Sigmoid colon (tissue), 7 donors: ENCODE data around the gene PPP1R16B. TPM values are rescaled to one million over a fixed set of nuclear protein-coding genes. Genes with fewer than 3 reads are reported as not detected.

Experiments used
- DNase-seq: peaks from one replicate; pipeline ENCODE4 v3.0.0-alpha.2; 2019
- H3K27ac ChIP-seq, 4 donors: fragments of 200-600 bp; sonication (generic); one replicate each; pipeline ENCODE4 v1.5.1; 2016 to 2019; ENCODE audit warnings: mild to moderate bottlenecking in 1 of 4
- H3K27me3 ChIP-seq, 3 donors: fragments of 200-600 bp; sonication (generic); one replicate each; pipeline ENCODE4 v1.5.1; 2019; ENCODE audit warnings: mild to moderate bottlenecking in 1 of 3
- H3K36me3 ChIP-seq, 4 donors: fragments of 200-600 bp; sonication (generic); one replicate each; pipeline ENCODE4 v1.5.1; 2016 to 2019
- H3K4me1 ChIP-seq, 4 donors: fragments of 200-600 bp; sonication (generic); one replicate each; pipeline ENCODE4 v1.5.1; 2017 to 2019
- H3K4me3 ChIP-seq, 4 donors: fragments of 200-600 bp; sonication (generic); one replicate each; pipeline ENCODE4 v1.5.1; 2017 to 2019; ENCODE audit warnings: mild to moderate bottlenecking in 2 of 4, moderate library complexity in 1 of 4
- H3K9me3 ChIP-seq, 4 donors: fragments of 200-600 bp in 3 of 4; sonication (generic) in 3 of 4; one replicate each; pipeline versions ENCODE4 v1.5.1 to v1.6.1; 2013 to 2019
- CTCF ChIP-seq, 4 experiments: fragments of 450-650 bp in 3 of 4; fragments of 200-600 bp in 1 of 4; IDR thresholded peaks; one replicate each; pipeline ENCODE4 v1.5.1; 2016 to 2019; ENCODE audit warnings: antibody characterized with exemption in 4 of 4, mild to moderate bottlenecking in 3 of 4, moderate library complexity in 2 of 4
- EP300 ChIP-seq, 4 donors: sonication (generic); formaldehyde crosslinking; IDR thresholded peaks; one replicate each; pipeline ENCODE4 v1.6.1; 2017; ENCODE audit warnings: antibody characterized with exemption in 4 of 4
- POLR2A ChIP-seq, 2 donors: fragments of 450-650 bp; IDR thresholded peaks; one replicate each; pipeline ENCODE4 v1.6.1; 2016; ENCODE audit warnings: antibody characterized with exemption in 2 of 2, mild to moderate bottlenecking in 2 of 2, moderate library complexity in 2 of 2
- POLR2AphosphoS5 ChIP-seq, 4 donors: sonication (generic); formaldehyde crosslinking; IDR thresholded peaks; one replicate each; pipeline ENCODE4 v1.6.1; 2017; ENCODE audit warnings: antibody characterized with exemption in 4 of 4
- WGBS, 2 donors: extraction: QIAGEN DNeasy Blood & Tissue Kit; methylation state at CpG; one replicate each; pipeline ENCODE4 v1.1.7; 2013; 5-methylcytosine and 5-hydroxymethylcytosine counted together
- intact Hi-C: fragments of 100-400 bp; cut with DNase I; formaldehyde crosslinking; loops from one replicate; pipeline ENCODE4 v1.15.1; 2023
- polyA plus RNA-seq, 3 donors: library from polyadenylated mRNA; stranded (reverse); fragments of 200-250 nt; gene quantifications; one replicate each; pipeline ENCODE4 v1.2.3, GENCODE V29; 2013
- total RNA-seq, 4 donors: library from RNA; depleted of rRNA; stranded (reverse); fragments of >200 nt; gene quantifications; one replicate each; pipeline ENCODE4 v1.1.0, GENCODE V29; 2016
- donor health status: healthy with polysubstance abuse.
- donor health status: Bipolar disorder and iron deficiency.
- donor health status: healthy.

Gene PPP1R16B
- total and polyA plus RNA-seq, 7 donors, result 0.92 to 21.7 (median 3.6) TPM

DNA sequence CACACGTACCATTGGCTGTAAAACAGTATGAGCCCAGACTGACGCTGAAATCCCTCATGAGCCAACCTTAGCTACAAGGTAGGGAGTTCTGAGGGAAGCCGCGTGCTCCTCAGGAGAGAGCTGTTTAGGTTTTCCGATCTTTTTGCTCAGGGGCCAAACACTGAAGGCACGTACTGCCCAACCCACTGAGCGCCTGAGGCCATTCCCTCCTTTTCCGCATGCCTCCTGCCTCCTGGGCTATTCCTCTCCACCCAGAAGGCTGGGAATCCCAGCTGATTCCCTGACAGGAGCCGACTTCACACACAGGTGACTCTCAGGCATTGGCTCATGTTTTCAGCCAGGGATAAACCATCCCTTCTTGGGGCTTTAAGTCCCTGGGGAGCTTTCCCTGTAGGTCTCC is 115.4 kb downstream of the PPP1R16B start:
- intact Hi-C loops, result loop anchor here (10.0 kb wide), 1 partner anchor 164 kb away; no protein-coding TSS in a partner anchor
- Histone ChIP-seq H3K27me3 (no peaks in the 10 kb centered on the region), H3K4me3 (no peak overlapping the region), H3K9me3 (no peaks in the 10 kb centered on the region), H3K27ac (no peak overlapping the region), H3K36me3 (no peaks in the 10 kb centered on the region), H3K4me1 (no peaks in the 10 kb centered on the region)
- 83 to 90% methylated on average over 9 of the region's 9 CpGs for WGBS, 2 donors
- no peak for DNase-seq
- TF ChIP-seq EP300 (IDR thresholded peaks at IDR 0.05) (no peak), POLR2AphosphoS5 (IDR thresholded peaks at IDR 0.05) (no peak), POLR2A (IDR thresholded peaks at IDR 0.05) (no peak), CTCF (IDR thresholded peaks at IDR 0.05) (no peak)

DNA sequence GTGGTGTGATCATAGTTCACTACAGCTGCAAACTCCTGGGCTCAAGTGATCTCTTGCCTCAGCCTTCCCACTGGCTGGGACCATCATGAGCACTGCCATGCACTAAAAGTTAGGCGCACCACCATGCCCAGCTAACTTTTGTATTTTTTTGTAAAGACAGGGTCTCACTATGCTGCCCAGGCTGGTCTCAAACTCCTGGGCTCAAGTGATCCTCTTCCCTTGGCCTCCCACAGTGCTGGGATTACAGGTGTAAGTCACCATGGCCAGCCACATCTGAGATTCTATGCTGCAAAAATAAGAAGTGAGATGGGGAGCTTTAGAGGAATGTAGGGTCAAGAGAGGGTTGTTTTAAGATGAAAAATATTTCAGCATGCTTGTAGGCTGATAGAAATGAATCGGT is 119.2 kb downstream of the PPP1R16B start:
- intact Hi-C loops, result loop anchor here (10.0 kb wide), 1 partner anchor 160 kb away; no protein-coding TSS in a partner anchor
- 98 to 99% methylated on average over 2 of the region's 2 CpGs for WGBS, 2 donors

DNA sequence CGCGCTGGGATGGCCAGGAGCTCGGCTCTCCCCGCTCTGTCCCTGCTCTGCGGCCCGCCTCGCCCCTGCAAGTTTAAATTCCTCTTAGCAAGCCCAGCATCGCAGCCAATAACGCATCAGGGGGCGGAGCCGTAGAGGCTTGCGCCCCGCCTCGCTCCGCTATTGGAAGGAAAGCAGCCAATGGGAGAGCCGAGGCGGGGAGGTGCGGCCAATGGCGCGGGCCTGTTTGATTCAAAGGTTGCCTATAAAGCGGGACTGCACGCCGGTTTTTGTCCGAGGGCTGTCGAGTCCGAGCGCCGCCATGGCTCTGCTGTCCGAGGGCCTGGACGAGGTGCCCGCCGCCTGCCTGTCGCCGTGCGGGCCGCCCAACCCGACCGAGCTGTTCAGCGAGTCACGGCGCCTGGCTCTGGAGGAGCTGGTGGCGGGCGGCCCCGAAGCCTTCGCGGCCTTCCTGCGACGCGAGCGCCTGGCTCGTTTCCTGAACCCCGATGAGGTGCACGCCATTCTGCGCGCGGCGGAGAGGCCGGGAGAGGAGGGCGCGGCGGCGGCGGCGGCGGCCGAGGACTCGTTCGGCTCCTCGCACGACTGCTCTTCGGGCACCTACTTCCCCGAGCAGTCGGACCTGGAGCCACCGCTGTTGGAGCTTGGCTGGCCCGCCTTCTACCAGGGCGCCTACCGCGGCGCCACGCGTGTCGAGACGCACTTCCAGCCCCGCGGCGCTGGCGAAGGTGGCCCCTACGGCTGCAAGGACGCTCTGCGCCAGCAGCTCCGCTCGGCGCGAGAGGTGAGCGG is 120.8 kb downstream of the PPP1R16B start, which contains the start of gene FAM83D:
Gene FAM83D, plus strand, starts transcription at position 276 of the 792 bp plus-strand sequence. Its CDS starts 26 bp downstream, at position 302.
- Histone ChIP-seq H3K27me3 (no peaks in the 10 kb centered on the region), H3K36me3 (no peaks in the 10 kb centered on the region), H3K4me3 (peak within 1 kb of the TSS; percentile 48 to 79 (median 60)), H3K9me3 (no peaks in the 10 kb centered on the region), H3K27ac (peak within 1 kb of the TSS; percentile 75 to 87 (median 84)), H3K4me1 (peaks cover 0 to 38% (median 13%) of the 10 kb centered on the region in 4 donors)
- peak; percentile 98 for DNase-seq
- intact Hi-C loops, result loop anchor here (1.0 to 10.0 kb wide), 4 partner anchors 36 to 158 kb away; partner anchors contain the start of gene DHX35
- 0 to 1% methylated on average over 95 of the region's 95 CpGs for WGBS, 2 donors
- TF ChIP-seq EP300 (IDR thresholded peaks at IDR 0.05) (no peak), POLR2AphosphoS5 (IDR thresholded peaks at IDR 0.05) (peak; percentile 88 to 96 (median 92)), CTCF (IDR thresholded peaks at IDR 0.05) (no peak), POLR2A (IDR thresholded peaks at IDR 0.05) (peak; percentile 85 to 95)

More for the DNA sequence above, 119.2 kb downstream of the PPP1R16B start:
- Histone ChIP-seq H3K9me3 (no peaks in the 10 kb centered on the region), H3K4me1 (peaks cover 0 to 22% (median 10%) of the 10 kb centered on the region in 4 donors), H3K4me3 (no peak overlapping the region), H3K27me3 (no peaks in the 10 kb centered on the region), H3K36me3 (no peaks in the 10 kb centered on the region), H3K27ac (no peak overlapping the region)
- TF ChIP-seq POLR2A (IDR thresholded peaks at IDR 0.05) (no peak), EP300 (IDR thresholded peaks at IDR 0.05) (no peak), POLR2AphosphoS5 (IDR thresholded peaks at IDR 0.05) (no peak), CTCF (IDR thresholded peaks at IDR 0.05) (no peak)
- DNase-seq, result no peak

- no peak for DNase-seq
- no peaks in the 10 kb centered on the region for H3K9me3 ChIP-seq
- H3K36me3 ChIP-seq, result no peaks in the 10 kb centered on the region
- H3K27ac ChIP-seq, result peak overlapping the region; percentile 75 to 87 (median 84)
- WGBS, 2 donors, result 5 to 9% methylated on average over 27 of the region's 27 CpGs
- H3K27me3 ChIP-seq, result no peaks in the 10 kb centered on the region
- H3K4me1 ChIP-seq, result peaks cover 0 to 46% (median 13%) of the 10 kb centered on the region in 4 donors
- intact Hi-C loops, result loop anchor here (1.0 to 10.0 kb wide), 4 partner anchors 36 to 158 kb away; partner anchors contain the start of gene DHX35
- peak overlapping the region; percentile 48 to 79 (median 60) for H3K4me3 ChIP-seq
- TF ChIP-seq EP300 (IDR thresholded peaks at IDR 0.05) (no peak), CTCF (IDR thresholded peaks at IDR 0.05) (no peak), POLR2AphosphoS5 (IDR thresholded peaks at IDR 0.05) (no peak), POLR2A (IDR thresholded peaks at IDR 0.05) (no peak)
Observed at GRCh38 chr20:38926934-38927616, 121.6 kb downstream of the PPP1R16B start.
